Measurements from ENCODE around the gene ABCC1.
"Not testable (repeated sequence)": the region's sequence is repeated elsewhere in the genome, so short reads cannot be mapped to it uniquely, and the experiment has no call there.

Gene ABCC1

GRCh38 chr16:16104804-16105141, 155.4 kb downstream of the ABCC1 start:
- DNase-seq (ENCODE audit: low read depth in 3 of 3, low spot score in 1 of 3), result not testable (repeated sequence)

DNA sequence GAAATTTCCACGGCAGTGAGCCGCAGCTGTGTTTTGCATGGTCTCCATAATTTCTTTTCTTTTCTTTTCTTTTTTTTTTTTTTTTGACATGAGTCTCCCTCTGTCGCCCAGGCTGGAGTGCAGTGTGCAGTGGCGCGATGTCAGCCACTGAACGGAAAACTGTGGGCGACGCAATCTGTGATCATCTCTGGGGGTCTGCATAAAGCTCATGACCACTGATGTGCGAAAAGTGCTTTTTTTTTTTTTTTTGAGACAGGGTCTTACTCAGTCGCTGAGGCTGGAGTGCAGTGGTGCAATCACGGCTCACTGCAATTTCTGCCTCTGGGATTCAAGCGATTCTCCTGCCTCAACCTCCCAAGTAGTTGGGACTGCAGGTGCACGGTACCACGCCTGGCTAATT, 156.2 kb downstream of the ABCC1 start:
- no peak for DNase-seq (ENCODE audit: low read depth in 3 of 3, low spot score in 1 of 3)

DNA sequence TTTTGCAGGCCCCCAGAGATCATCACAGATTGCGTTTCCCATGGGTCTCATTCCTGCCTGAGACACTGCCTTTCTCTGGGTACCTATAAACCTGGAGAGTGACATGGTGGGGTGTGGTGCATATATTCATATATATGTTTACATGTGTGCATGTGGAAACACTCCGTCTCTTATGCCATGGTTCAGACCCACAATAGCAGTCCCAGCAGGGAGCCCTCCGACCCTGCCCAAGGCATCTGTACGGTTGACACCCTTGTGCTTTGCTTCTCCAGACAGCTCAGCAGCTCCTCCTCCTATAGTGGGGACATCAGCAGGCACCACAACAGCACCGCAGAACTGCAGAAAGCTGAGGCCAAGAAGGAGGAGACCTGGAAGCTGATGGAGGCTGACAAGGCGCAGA, 157.1 kb downstream of the ABCC1 start:
- no peak for DNase-seq (ENCODE audit: low read depth in 3 of 3, low spot score in 1 of 3)

- DNase-seq (ENCODE audit: low read depth in 3 of 3, low spot score in 1 of 3), result no peak
These were observed 158.4 kb downstream of the ABCC1 start for GRCh38 chr16:16107839-16108238.

GRCh38 chr16:16108759-16109158, 159.3 kb downstream of the ABCC1 start:
- DNase-seq (ENCODE audit: low read depth in 3 of 3, low spot score in 1 of 3), result no peak

DNA sequence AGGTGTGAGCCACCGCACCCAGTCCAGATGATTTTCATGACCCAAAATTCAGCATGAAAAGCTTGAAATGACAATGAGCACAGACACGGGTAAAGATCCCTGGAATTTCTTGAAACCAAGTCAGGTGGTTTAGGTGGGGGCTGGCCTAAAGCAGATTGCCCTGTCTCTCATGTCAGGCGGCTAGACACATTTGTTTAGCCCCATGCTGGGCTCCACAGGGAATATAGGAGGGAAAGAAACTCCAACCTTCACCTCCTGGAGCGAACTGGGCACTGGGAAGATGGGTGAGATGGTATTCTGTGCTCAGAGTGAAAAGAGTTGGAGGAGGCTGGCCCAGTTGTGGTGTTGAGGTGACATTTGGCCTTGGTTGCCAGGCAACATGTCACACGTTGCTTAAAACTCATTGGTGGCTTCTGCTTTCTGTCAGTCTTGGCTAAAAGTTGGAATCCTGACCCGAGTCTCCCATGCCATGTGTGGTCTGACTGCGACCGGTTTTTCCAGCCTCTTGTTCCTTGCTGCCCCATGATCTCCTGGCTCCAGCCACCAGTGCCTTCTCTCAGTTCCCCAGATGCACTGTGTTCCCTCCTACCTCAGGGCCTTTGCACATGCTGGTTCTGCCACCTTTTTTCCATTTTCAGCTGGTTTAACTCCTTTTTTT, 160.2 kb downstream of the ABCC1 start:
- no peak for DNase-seq (ENCODE audit: low read depth in 3 of 3, low spot score in 1 of 3)

DNA sequence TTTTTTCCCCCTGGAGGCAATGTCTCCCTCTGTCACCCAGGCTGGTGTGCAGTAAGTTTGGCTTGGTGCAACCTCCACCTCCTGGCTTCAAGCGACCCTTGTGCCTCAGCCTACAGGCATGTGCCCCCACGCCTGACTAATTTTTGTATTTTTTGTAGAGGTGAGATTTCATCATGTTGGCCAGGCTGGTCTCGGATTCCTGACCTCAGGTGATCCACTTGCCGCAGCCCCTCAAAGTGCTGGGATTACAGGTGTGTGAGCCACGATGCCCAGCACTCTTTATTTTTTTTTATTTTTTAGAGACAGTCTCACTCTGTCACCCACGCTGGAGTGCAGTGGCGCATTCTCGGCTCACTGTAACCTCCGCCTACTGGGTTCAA, 160.7 kb downstream of the ABCC1 start:
- no peak for DNase-seq (ENCODE audit: low read depth in 3 of 3, low spot score in 1 of 3)

GRCh38 chr16:16111639-16112038, 162.2 kb downstream of the ABCC1 start:
- no peak for DNase-seq (ENCODE audit: low read depth in 3 of 3, low spot score in 1 of 3)

DNA sequence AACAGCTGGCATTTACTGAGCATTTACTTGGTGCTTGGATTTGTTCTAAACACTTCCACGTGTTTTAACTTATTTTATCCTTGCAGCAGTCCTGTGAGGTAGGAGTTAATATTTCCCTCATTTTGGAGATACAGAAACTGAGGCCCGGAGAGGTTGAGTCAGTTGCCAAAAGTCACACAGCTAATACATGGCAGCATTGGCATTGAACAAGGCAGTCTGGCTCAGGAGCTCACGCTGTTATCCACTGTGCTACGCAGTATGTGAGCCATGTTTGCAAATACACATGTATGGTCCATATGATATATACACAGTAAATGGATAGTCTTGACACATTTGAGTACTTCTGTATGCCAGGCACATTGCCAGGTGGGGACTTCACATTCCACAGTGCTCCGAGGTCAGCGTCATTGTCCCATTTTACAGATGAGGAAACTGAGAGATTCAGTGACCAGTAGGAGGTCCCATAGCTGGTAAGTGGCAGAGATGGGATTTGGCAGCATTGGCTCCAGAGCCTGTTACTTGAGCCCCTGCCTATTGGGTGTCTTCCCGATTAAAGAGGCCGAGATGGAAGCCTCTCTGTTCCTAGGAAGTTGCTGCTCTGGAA, 163.1 kb downstream of the ABCC1 start:
- DNase-seq (ENCODE audit: low read depth in 3 of 3, low spot score in 1 of 3), result no peak

GRCh38 chr16:16113076-16113475, 163.7 kb downstream of the ABCC1 start:
- DNase-seq (ENCODE audit: low read depth in 3 of 3, low spot score in 1 of 3), result no peak

GRCh38 chr16:16116841-16117240, 167.4 kb downstream of the ABCC1 start:
- DNase-seq (ENCODE audit: low read depth in 3 of 3, low spot score in 1 of 3), result no peak

DNA sequence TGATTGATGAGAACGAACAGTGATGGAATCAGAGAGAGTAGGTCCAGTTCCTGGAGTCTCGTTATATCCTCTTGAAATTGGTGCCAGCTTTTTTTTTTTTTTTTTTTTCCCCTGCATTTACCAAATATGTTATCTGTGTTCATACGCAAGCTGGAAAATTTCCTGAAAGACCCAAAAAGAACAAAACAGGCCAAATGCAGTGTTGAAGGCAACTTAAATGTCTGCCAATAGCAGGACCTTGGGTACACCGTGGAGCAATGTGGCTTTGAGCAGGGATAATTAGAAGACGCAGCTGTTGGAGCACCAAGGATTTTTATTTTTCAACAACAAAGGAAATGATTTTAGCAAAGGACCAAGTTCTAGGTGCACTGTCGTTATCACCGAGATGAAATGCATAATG, 168.9 kb downstream of the ABCC1 start:
- DNase-seq (ENCODE audit: low read depth in 3 of 3, low spot score in 1 of 3), result no peak

DNA sequence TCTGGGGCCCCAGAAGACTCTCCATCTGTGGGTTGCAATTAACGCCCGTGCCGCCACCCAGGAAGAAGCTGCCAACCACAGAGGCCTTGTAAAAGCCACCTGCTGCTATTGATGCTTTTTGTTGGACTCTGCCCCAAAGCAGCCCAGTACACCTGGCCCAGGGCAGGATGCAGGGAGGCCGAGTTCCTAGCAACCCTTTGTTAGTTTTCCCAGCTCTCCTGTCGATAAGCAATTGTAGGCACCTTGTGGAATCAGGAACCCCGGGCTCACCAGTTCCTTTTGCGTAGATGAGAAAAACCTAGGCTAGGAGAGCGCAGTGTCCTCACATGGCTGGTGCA, 170.6 kb downstream of the ABCC1 start:
- no peak for DNase-seq (ENCODE audit: low read depth in 3 of 3, low spot score in 1 of 3)

- DNase-seq (ENCODE audit: low read depth in 3 of 3, low spot score in 1 of 3), result no peak
These were observed 171.2 kb downstream of the ABCC1 start for GRCh38 chr16:16120382-16121184.

DNA sequence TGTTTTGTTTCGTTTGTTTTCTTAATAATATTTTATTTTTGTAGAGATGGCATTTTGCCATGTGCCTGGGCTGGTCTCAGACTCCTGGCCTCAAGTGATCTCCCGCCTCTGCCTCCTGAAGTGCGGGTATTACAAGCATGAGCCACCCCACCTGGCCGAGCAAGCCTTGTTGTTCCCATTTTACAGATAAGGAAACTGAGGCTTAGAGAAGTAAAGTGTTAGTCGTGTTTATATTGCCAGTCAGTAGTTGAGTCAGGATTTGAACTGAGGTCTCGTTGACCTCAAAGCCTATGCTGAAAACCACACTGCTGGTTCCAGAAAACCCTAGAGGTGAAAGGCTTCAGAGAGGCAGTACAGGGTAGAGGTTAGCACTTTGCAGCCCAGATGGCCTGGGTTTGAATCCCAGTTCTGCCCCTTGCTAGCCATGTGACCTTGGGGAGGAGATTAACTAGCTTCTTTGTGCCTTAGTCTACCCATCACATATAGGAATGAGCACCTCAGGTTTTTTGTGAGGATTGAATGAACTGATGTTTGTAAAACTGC, 171.8 kb downstream of the ABCC1 start:
- no peak for DNase-seq (ENCODE audit: low read depth in 3 of 3, low spot score in 1 of 3)

DNA sequence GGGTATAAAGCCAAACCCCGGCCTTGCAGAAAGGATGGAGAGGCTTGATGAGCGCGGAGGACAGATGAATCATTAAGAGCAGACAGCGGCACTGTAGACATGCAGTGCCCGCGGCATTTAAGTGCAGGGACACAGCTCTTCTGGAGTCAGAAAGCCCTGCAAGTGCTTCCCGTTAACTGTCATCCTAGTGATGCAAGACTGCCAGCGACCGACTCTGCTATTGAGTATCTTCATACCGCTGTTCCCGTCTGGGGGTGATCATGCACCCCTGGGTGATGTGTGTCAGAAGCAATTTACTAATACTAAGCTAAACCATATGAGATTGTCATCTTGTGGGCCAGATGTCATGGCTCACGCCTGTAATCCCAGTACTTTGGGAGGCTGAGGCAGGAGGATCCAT, 172.8 kb downstream of the ABCC1 start:
- DNase-seq (ENCODE audit: low read depth in 3 of 3, low spot score in 1 of 3), result no peak

GRCh38 chr16:16124438-16124837, 175.0 kb downstream of the ABCC1 start:
- DNase-seq (ENCODE audit: low read depth in 3 of 3, low spot score in 1 of 3), result no peak

GRCh38 chr16:16124974-16125373, 175.6 kb downstream of the ABCC1 start:
- no peak for DNase-seq (ENCODE audit: low read depth in 3 of 3, low spot score in 1 of 3)

DNA sequence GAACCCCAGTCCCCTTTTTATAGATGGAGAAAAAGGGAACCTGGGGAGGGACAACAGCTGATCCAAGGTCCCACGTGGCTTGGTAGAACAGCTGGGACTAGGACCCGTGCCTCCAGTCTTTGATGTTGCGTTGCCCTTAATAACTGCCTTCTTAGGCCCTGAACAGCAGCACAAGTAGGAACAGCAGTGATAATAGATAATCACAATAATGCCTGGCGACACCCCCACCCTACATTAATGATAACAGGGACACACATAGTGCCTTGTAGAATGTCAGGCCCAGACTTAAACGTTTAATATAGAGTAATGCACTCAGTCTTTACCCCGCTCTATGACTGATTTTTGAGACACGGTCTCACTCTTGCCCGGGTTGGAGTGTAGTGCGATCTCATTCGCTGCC, 177.5 kb downstream of the ABCC1 start:
- DNase-seq (ENCODE audit: low read depth in 3 of 3, low spot score in 1 of 3), result no peak

DNA sequence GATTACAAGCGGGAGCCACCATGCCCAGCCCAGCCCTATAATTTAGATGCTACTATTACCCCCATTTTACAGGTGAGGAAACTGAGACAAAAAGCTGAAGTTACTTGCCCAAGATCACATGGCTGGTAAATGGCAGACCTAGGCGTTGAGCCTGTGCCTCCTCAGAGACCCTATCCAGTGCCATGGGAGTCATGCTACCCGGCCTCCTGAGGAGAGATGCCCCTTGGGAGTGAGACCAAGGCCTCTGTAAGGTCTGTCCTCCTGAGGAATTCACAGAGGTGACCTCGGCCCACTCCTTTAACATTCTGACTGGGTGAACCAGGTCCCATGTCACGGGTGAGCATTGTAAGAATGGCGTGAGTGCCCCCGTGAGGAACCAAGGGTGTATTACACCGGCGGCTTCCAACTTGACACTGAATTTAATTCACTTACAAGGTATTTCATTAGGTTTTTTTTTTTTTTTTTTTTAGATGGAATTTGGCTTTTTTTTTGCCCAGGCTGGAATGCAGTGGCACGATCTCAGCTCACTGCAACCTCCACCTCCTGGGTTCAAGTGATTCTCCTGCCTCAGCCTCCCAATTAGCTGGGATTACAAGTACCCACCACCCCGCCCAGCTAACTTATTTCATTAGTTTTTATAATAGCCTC, 178.2 kb downstream of the ABCC1 start:
- peak in 2 of 3 donors; percentile 45 to 51 for DNase-seq (ENCODE audit: low read depth in 3 of 3, low spot score in 1 of 3)

DNA sequence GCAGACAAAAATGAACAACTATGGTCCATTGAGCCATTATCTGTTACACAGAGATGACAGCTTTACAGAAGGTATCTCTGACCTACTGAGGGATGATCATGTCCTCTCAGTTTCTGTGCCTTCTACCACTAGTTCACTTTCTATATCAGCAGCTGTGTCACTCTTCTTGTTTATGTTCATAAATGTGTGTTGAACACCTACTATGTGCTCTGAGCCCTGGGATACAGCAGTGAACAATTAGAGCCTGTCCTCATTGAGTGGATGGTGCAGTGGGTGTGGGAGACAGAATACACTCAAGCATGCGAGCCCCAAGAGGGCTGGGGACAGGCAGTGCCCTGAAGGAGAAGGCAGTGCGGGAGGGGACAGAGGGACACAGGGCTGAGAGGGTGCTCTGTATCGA, 181.8 kb downstream of the ABCC1 start:
- no peak for DNase-seq (ENCODE audit: low read depth in 3 of 3, low spot score in 1 of 3)

- no peak for DNase-seq (ENCODE audit: low read depth in 3 of 3, low spot score in 1 of 3)
These were observed 182.2 kb downstream of the ABCC1 start for GRCh38 chr16:16131659-16132058.

Data from stimulated activated CD4-positive, alpha-beta T cell treated with anti-CD3 and anti-CD28 coated beads, TNF-alpha, amount 100 ng/mL, for 1 hour (primary cell).